SKM-1 treated with dmso at 0.1 percent for 144 hours (cell line): ENCODE data around the gene ADCY9.
"Not testable (repeated sequence)": the region's sequence is repeated elsewhere in the genome, so short reads cannot be mapped to it uniquely, and the experiment has no call there.

Experiments used
- DNase-seq: peaks from one replicate; lab custom pipeline; 2025; ENCODE audit not compliant: unreplicated experiment; lab: John Stamatoyannopoulos, UW

The ADCY9 gene

GRCh38 chr16:4116325-4117249, at the start of gene ADCY9:
Gene ADCY9, minus strand, starts transcription at chr16:4116442. Its CDS starts 1,000 bp downstream, at chr16:4115442.
- peak; percentile 61 for DNase-seq

GRCh38 chr16:4160658-4161430, 44.6 kb upstream of the ADCY9 start:
- no peak for DNase-seq

DNA sequence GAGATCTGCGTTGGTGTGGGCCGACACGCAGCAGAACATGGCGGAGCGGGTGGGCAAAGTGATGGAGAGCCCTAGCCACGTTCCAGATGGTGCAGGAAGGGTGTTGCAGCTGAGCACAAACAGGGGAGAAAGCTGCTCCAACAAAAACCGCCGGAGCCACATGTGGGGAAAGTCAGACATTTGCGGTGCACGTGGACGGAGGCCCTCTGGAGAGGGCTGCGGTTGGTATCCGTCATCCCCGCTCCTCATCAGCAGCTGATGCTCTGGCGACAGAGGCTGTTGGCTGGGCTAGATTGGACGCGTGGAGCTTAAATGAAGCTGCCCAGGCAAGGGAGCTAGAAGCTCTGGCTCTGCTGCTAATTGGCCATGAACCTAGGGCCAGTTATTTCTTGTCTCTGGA, 43.5 kb upstream of the ADCY9 start:
- no peak for DNase-seq

- DNase-seq: no peak
Observed at GRCh38 chr16:4158143-4159093, 42.2 kb upstream of the ADCY9 start.

- DNase-seq: no peak
Observed at GRCh38 chr16:4157376-4157825, 41.2 kb upstream of the ADCY9 start.

- DNase-seq: not testable (repeated sequence)
Observed at GRCh38 chr16:4156503-4156902, 40.3 kb upstream of the ADCY9 start.

GRCh38 chr16:4153364-4153763, 37.1 kb upstream of the ADCY9 start:
- DNase-seq: not testable (repeated sequence)

DNA sequence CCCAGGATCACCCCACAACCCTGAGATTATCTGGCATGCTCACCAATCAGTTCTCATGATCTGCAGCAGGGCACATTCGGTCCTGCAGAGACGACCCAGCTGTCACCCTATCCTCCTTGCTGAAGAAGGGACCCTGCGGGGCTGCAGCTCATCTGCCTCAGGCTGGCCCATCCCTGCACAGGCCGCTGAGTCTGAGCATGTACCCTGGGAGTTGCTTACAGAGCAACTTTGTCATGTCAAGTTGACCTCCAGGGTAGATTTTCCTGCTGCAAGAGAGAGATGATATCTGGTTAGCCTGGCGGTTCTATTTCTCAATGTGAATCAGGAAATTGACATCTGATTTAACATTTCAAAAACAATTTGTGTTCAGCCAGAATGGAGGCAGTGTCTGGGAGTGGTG, 36.0 kb upstream of the ADCY9 start:
- no peak for DNase-seq

DNA sequence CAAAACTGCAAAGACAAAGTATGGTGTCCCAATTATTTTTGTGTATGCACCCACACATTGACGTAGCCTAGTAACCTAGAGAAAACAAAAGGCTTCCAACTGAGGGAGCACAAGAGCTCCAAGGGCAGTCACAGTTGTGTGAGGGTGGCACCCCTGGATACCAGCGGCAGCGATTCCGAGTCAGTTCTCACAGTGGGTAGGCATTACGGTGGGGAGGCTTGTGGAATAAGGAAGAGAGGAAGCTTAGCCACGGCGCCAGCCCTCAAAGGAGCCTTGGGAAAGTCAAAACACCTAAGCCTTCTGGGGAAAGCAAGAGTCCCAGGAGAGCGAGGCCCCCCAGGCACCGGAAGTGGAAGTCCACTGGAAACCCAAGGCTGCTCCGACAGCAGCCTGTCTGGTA, 31.0 kb upstream of the ADCY9 start:
- no peak for DNase-seq

GRCh38 chr16:4142268-4142667, 26.0 kb upstream of the ADCY9 start:
- DNase-seq: peak; percentile 28

DNA sequence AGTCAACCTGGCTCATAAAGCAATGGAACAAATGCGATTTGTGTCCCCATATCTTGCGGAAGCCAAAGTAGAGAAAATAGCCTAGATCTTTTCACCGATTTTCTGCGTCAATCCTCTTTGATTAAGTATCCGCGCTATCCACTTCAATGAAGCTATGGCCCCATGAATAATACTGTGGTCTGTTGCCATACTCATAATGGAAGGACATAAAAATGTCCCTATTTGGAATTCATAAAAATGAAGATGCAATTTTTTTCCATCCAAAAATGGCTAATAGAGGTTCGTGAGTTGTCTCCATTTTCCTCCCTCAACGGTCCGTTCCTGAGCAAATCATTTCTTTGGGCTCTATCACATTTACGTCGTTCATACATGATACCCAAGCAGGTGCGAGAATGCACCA, 25.4 kb upstream of the ADCY9 start:
- DNase-seq: no peak

GRCh38 chr16:4140652-4141051, 24.4 kb upstream of the ADCY9 start:
- peak; percentile 27 for DNase-seq

DNA sequence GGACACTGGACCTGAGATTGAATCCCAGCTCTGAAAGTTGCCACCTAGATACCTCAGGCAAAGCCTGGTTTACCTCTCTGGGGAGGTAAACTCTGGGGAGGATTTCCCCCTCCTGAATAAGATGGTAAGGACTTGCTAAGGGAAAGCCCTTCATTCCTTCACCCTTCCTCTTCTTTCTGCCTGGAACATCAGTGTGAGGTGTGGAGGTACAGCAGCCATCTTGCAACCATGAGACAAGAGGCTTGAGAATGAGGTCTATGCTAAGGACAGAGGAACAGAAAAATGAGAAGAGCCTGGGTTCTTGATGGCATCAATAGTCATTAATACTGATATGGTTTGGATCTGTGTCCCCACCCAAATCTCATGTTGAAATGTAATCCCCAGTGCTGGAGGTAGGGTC, 23.7 kb upstream of the ADCY9 start:
- DNase-seq: no peak

DNA sequence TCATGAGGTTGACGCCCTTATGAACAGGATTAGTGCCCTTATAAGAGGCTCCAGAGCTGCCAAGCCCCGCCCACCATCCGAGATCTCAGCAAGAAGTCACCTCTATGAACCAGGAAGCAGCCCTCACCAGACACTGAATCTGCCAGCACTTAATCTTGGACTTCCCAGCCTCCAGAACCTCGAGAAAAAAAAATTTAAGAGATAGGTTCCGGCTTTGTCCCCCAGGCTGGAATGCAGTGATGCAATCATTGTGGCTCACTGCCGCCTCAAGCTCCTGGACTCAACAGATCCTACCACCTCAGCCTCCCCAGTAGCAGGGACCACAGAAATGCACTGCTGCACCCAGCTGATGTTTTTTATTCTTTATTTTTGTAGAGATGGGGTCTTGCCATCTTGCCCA, 22.5 kb upstream of the ADCY9 start:
- DNase-seq: no peak

- no peak for DNase-seq
Observed at GRCh38 chr16:4137438-4137837, 21.2 kb upstream of the ADCY9 start.

- no peak for DNase-seq
Observed at GRCh38 chr16:4136229-4136813, 20.1 kb upstream of the ADCY9 start.

DNA sequence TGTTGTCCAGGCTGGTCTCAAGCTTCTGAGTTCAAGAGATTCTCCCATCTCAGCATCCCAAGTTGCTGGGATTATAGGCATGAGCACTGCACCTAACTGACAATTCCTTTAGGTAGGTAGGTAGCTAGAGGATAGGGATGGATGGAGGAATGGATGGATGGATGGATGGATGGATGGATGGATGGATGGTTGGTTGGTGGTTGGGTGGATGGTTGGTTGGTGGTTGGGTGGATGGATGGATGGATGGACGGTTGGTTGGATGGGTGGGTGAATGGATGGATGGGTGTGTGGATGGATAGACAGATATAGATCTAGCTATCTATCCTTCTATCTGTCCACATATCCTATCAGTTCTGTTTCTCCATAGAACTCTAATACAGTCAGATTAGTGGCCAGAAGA, 19.3 kb upstream of the ADCY9 start:
- DNase-seq: no peak

DNA sequence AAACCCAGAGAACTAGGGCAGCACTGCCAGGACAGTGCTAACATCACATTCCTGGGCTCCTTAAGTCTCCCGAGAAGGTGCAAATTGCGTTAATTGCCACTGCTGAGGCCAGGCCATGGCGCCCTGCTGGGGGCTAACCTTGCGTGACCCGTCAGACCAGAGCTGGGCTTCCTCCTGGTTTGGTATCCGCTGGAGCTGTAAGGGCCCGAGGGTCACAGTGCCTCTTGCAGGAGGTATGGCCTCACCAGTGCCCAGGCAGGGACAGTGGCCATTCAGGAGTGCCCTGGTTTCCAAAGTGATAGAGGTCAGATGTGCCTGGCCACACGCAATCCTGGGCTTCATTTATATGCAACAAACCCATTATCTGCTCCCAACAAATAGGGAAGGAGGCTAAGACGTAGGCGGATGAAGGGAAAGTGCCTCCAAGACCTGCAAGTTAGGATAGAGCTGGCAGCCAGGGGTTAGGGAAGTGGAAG, 17.7 kb upstream of the ADCY9 start:
- DNase-seq: no peak

DNA sequence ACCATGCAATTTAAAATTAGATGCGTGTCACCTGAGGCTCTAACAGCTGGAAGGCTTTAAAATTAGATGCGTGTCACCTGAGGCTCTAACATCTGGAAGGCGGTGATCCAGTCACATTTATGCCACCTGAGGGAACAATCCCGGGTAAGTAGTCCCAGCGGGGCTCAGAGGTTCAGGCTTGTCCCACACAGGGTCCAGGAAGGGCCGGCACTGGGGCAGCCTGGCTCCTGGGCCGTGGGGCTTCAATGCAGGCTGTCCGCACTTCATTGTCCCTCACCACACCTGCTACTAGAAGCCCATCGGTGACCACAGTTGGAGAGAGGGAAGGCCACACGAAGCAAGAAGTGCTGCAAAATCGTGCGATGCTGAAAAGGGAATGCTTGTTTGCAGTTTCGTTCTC, 15.4 kb upstream of the ADCY9 start:
- DNase-seq: no peak

- no peak for DNase-seq
Observed at GRCh38 chr16:4124535-4125294, 8.5 kb upstream of the ADCY9 start.
